GM18508 (cell line): Measurements from ENCODE around the gene MLST8.

Experiments
- ATAC-seq: cut with Tn5 transposase; IDR thresholded peaks from one replicate; pipeline ENCODE4 v1.9.1; 2021; ENCODE audit warnings: moderate number of reproducible peaks; ENCODE audit not compliant: insufficient read depth, unreplicated experiment

The MLST8 gene

DNA sequence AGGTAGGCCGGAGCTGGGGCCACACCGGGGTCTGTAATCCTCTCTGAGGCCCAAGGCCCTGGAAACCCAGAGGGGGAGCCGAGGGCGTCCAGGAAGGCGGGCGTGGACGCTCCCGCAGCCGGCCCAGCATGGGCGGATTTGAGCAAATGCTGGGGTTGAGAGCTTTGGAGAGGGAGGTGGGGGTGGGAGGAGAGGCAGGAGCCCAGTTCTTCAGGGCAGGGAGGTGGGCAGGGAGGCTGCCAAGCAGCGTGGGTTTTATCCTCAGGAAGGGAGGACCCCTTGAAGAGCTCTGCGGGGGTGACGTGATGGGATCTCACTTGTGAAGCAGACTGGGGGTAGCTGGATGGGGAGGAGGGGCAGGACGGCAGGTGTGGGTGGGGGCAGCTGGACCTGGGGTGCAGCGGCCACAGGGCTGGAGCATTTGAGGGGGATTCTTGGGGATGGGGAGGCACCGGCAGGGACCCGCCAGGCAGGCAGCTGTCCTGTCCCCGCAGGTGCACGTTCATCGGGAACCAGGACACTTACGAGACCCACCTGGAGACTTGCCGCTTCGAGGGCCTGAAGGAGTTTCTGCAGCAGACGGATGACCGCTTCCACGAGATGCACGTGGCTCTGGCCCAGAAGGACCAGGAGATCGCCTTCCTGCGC lies 32.4 kb upstream of the MLST8 start:
- ATAC-seq = no peak

DNA sequence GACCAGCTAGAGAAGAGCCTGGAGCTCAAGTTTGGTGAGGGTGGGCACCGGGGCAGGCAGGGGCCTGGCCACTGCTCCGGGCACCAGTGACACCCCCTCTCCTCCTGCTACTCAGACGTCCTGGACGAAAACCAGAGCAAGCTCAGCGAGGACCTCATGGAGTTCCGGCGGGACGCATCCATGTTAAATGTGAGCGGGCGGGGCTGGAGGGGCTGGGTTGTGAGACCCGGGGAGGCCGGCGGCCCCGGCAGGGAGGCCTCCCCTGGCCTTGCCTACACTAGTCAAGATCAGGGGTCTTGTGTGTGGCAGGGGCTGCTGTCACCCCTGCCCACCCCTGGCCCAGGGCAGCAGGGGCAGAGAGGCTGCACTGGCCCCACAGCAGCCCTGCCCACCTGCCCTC lies 31.9 kb upstream of the MLST8 start:
- no peak for ATAC-seq

DNA sequence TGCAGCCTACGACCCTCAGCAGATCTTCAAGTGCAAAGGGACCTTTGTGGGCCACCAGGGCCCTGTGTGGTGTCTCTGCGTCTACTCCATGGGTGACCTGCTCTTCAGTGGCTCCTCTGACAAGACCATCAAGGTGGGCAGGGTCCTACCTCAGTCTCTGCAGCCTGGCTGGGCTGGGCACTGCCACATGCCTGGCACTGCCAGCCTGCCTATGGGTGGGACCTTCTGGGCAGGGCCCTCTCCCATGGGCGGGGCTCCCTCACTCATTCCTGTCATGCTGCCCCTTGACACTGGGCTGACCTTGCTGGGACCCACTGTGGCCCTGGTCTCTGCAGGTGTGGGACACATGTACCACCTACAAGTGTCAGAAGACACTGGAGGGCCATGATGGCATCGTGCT lies 31.3 kb upstream of the MLST8 start:
- no peak for ATAC-seq

DNA sequence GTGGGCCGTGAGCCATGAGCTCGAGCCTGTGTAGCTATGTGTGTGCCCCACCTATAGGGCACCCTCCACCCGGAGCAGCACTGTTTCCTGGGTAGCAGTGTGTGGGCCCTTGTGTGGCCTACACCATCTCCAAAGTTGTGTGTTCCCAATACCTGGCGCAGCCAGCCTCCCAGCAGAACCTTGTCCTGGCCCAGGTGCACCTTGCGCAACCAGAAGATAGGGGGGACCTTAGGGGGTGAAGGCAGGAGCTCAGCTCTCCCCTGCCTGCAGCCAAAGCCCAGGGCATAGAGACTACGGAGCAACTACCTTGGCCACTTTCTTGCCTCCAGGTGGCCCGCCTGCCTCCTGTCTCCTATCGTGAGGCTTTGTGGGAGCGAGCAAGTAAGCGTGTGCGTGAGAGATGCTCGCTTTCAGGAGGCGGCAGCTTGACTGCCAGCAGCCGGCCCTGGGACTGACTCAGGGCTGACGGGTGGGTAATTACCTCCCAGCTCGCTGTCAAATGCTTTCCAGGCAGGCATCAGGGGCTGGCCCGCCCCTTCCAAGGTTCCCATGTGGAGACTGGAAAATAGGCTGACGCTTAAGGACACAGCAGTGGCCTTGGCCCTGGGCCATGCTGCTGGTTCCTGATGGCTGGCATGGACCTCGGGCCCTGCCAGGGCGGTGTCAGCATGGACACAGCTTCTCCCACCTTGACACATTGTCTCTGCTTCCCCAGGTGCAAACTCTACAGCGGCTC lies 30.7 kb upstream of the MLST8 start:
- ATAC-seq = no peak

DNA sequence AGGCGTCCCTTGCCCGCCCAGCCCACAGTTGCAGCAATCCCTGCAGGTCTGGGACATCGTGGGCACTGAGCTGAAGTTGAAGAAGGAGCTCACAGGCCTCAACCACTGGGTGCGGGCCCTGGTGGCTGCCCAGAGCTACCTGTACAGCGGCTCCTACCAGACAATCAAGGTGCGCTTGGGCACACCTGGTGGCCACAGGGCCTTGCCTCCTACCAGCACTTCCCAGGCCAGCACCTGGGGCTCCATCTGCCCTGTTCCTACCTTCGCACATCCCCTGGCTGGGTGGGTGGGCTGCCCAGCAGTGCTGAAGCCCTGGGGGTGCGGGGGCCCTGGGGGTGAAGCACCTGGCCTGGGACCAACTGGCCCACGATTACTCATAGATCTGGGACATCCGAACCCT lies 29.8 kb upstream of the MLST8 start:
- ATAC-seq = no peak

DNA sequence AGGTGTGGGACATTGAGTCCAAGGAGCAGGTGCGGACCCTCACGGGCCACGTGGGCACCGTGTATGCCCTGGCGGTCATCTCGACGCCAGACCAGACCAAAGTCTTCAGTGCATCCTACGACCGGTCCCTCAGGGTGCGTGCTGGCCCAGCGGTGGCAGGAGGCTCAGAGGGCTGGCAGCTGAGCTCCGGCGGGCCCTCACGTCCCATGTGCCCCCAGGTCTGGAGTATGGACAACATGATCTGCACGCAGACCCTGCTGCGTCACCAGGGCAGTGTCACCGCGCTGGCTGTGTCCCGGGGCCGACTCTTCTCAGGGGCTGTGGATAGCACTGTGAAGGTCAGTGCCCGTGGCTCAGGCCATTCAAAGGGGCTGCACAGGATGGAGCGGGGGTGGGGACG lies 29.2 kb upstream of the MLST8 start:
- no peak for ATAC-seq

DNA sequence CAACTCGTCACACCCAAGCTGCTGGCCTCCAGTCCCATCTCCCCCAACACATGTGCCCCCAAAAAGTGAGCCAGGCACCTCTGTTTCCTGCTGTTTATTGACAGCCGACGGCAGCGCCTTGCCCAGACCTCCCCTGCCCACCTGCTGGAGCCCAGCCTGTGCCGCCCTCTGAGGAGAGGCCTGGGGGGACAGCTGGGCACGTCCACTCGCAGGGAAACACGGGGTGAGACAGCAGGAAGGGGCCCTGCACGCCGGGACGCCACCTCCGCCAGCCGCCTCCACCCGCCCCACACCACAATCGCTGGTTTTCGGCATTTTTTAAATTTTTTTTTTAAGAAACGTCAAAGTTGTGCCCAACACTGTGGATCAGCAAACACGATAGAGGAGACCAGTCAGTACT lies 28.2 kb upstream of the MLST8 start:
- ATAC-seq = no peak

DNA sequence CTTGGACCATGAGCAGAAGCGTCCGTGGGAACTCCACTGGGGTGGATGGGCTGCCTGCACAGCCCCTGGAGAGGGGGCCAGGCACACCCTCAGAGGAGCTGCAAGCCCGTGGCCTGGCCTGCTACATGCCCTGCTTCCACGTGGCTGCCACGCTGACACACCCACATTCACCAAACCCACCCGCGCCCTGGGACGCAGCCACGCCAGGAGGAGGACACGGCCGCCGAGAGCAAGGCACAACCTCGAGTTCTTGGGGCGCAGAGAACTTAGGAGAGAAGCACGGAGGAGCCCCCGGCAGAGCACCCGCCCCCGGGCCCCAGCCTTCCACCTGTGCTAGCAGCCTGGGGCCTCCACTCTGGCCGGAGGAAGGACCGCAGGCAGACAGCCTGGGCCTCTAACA lies 27.7 kb upstream of the MLST8 start:
- no peak for ATAC-seq

DNA sequence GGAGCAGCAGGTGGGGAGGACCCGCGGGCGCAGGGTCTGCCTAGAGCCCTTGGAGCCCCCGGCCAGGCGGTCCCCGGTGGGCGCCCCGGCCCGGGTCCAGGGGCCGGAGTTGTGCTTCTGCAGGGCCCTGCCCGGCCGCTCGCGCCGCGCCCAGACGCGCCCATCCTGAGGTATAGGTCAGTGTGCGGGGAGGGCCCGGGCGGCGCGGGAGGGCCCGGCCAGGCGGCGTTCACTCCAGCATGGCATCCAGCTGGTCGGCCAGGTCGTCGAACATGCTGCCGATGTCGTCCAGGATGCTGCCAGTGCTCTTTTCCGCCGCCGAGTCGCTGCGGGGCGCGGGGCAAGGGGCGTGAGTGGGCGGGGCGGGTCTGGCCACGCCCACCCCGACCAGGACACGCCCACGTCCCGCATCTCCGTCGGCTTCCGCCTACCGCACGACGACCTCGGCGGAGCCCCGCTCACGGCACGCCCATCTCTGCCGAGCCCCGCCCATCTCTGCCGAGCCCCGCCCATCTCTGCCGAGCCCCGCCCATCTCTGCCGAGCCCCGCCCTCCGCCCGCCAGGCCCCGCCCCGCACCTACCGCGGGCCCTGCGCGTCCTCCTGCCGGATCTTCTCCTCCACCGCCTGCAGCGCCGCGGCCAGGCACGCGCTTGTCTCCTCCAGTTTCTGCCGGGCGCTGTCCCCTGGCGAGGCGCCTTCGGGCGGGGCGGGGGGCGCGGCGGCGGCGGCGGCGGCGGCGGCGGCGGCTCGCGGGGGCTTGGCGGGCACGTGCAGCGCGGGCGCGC lies 26.7 kb upstream of the MLST8 start:
- ATAC-seq = no peak

DNA sequence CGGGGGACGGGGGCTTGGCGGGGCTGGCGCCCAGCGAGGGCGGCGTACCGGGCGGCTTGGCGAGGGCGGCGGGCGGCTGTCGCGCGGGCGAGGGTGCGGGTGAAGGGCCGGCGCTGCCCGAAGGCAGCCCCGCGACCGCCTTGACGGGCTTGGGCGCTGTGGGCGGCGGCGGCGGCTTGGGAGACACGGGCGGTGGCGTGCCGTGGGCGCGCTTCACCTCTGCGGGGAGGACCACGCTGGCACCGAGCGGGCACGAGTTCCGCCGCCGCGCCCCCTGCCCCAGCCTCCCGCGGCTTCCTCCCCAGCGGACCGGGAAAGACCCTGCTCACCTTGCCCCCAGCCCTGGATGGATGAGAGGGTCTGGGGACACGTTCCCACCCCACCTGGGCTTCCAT lies 26.1 kb upstream of the MLST8 start:
- ATAC-seq = no peak

DNA sequence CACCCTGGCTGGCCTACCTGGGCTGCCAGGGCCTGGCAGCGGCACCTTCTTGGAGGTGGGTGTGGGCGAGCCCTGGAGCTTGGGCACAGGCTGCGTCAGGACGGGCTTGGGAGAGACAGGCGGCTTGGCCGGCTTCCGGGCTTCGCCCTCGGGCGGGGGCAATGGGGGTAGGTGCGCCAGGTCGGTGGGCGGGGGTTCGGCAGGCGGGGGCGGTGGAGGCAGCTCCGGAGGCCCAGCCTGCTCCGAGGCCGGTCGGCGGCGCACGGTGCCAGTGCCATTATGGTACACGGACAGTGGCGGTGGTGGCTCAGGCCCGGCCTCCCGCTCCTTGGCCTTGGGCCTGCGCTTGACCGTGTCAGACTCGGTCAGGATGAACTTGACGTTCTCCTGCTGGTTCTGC lies 25.7 kb upstream of the MLST8 start:
- ATAC-seq = no peak

DNA sequence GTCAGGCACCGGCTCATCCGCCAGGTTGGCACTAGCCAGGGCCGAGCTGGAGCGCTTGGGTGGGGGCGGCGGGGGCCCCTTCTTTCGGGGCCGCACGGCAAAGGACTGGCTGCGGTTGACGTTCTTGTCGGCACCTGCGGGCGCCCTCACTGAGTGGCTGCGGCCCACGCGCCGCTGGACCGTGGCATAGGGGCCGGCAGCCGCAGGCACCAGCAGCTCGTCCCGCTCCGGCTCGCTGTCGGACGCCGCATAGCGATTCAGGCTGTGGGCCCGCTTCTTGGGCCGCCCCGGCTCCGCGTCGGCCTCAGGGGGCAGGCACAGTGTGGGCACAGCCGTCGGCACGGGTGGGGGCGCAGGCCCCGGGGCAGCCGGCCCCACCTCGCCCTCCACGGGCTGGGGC lies 24.8 kb upstream of the MLST8 start:
- no peak for ATAC-seq

DNA sequence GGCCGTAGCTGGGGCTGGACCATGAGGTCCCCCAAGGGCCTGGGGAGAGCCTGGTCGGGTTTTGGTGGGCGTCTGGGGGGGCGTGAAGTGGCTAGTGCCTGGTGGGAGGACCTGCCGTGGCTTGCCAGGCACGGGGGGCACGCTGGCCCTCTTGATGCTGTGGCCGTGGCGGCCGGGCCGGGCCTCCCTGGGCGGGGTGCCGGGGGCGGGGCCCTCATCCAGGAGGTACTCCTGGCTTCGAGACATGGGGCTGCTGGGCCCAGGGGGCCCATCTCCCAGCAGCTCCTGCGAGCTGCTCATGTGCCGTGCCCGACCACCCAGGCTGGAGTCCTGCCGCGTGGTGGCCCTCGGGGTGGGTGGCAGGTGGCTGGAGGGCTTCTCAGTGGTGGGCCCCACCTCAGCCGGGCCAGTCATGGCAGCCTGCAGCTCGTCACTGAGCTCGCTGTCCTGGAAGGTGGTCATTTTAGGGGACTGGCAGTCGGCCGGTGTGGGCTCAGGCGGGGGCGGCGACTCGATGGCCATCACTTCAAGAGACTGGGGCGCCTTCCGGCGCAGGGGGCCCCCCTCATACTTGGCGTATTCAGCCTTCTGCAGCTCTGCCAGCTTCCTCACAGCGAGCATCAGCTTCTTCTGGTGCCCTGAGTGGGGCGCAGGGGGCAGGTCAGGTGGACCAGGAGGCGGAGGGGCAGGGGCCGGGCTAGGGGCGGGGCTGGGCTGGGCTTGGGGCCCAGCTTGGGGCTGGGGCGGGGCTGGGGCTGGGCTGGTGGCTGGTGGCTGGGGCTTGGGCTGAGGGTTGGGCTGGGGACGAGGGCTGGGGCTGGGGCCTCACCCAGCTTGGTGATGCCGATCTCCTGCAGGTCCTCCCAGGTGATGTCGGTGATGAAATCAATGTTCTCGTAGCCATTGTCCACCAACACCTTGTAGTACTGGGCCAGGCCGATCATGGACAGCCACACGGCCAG lies 24.0 kb upstream of the MLST8 start:
- ATAC-seq = no peak

DNA sequence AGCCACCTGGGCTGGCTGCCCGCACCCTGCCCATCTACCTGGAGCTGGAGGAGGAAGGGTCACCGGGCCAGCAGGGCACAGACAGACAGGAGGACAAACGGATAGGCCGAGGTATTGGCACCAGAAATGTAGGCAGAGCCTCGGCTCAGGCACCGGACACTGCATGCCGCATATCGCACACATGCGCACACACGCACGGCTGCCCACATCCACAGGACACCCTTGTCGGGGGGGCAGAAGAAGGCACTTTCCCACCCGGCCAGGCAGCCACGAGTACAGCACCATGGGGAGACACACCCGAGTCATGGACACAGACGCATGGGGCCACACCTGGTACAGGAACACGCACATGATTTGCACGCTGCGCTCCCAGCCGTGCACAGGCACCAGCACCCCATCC lies 23.3 kb upstream of the MLST8 start:
- ATAC-seq = no peak

DNA sequence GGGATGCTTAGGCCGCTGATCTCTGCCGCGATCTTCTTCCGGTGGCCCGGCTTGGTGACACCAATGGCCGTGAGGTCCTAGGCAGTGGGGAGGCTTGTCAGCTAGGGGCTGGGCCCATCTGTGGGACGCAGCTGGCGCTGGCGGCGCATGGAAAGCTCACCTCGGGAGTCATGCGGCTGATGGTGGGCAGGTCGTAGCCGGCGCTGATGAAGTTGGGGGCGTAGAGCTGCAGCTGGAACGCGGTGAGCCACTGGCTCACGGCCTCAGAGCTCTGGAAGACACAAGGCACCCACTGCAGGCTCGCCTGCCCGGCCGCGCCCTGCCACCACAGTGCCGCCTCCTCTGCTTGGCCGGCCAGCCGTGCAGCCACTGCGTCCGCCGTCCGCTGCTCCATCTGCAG lies 21.6 kb upstream of the MLST8 start:
- no peak for ATAC-seq

DNA sequence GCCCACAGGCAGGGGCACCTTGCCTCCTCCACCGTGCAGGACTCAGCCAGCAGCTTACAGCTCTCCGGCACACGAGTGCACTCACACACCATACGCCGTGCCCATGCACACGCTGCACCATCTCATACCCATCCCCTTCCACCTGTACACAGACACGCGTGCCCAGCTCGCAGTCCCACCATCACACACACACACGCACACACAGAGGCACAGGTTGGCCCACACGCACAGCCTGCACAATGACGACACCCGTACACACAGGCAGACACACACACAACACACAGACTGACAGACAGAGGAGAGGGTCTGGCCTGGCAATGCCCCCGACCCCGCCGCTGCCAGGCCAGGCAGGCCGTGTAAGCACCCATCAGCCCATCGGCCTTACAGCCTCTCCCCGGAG lies 20.9 kb upstream of the MLST8 start:
- no peak for ATAC-seq

DNA sequence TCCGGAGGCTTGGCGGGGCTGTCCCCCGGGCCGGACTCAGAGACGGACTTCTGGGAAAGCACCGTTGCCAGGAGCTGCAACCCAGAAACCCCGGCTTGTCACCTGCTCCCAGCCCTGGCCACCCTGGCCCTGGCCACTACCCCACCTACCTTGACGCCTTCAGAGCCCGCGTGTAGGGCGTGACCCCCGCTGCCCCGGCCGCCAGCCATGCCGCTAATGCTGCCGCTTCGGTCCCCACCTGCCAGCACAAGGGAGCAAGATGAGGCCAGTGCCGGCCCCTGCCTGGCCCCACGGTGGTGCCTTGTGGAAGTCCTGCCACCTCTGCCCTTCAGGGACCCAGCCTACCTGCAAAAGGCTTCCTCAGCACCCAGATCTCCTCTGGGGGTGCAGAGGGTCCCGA lies 20.3 kb upstream of the MLST8 start:
- no peak for ATAC-seq

DNA sequence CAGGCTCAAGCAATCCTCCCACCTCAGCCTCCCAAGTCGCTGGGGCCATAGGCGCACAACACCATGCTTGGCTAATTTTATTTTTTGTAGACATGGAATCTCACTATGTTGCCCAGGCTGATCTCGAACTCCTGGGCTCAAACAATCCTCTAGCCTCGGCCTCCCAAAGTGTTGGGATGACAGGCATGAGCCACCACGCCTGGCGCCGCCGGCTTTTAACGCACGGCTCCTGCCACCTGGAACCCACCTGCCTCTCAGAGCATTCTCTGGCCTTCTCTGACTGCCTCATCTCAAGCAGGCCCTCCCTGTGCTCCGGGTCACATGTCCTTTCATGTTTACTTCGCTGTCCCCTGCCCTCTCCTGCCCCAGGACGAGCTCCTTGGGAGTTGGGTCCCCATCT lies 19.2 kb upstream of the MLST8 start:
- ATAC-seq = no peak

DNA sequence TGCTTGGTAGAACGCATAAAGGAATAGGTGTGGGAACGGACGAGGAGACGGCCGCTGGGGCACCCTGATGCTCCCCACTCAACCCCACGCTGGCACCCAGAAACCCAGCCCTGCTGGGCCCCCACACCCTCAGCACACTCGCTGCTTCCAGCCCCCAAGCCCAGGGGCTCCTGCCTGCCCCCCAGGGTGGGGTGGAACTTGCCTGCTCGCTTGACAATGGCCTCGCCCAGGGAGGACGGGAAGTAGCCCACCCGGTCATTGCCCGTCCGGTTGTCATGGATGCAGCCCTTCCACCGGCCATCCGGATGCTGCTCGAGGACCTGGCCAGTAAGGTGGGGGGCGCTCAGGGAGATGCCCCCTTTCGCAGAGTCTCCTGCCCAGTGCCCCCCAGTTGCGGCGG lies 18.7 kb upstream of the MLST8 start:
- ATAC-seq = no peak

DNA sequence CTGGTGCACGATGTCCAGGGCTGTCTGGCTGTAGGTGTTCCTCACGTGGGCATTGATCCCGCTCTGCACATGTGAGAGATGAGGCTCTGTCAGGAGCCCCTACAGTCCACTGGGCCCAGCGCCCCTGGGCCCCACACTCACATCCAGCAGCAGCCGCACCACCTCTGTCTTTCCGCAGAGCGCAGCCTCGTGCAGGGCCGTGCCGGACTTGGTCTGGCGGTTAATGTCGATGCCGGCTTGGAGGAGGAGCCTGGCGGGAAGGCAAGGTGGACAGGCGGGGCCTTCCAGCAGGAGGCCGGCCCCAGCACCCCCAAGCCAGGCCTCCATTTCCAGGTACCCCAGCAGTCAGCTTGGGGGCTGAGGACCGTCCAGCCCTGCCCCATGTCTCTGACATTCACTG lies 18.0 kb upstream of the MLST8 start:
- ATAC-seq = no peak

DNA sequence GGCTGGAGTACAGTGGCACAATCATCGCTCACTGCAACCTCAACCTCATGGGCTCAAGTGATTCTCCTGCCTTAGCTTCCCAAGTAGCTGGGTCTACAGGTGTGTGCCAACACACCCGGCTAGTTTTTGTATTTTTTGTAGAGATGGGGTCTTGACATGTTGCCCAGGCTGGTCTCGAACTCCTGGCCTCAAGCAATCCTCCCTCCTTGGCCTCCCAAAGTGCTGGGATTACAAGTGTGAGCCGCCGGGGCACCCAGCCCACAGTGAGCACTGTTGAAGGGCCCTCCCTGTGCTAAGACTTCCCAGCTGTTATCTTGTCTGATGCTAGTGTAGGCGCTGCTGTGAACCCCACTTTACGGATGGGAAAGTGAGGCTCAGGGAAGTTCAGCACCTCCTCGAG lies 16.9 kb upstream of the MLST8 start:
- ATAC-seq = no peak
